ENCODE data around the gene LAYN.

Gene LAYN

DNA sequence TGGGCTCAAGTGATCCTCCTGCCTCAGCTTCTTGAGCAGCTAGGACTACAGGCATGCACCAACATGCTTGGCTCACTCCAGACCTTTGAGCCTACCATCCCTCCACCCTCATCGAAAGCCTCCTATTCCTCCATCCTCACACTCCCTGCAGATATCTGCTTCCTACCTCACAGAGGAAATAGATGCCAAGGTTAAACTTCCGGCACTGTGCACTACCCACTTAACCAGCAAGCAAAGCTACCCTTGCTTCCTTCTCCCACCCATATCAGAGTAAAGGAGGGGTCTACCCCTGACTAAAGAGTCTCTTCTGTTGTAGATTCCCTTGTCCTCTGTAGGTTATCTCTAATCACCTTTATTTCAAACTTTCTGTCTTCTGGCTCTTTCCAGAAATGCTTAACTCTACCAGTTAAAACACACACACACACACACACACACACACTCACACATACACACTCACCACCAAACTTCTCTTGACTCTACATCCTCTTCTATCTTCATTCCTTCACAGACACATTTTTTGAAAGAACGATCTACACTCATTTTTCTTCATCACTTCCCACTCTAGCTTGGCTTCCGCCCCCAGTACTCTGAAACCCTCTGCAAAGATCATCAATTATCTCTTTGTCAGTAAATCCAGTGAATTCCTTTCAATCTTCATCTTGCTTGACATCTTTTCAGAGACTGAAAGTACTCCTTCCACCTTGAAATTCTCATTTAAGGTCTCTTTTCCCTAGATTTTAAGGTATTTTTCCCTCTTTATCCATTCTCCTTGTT lies 50.9 kb downstream of the LAYN start:
- DNase-seq (ENCODE audit: low spot score) = no peak

DNA sequence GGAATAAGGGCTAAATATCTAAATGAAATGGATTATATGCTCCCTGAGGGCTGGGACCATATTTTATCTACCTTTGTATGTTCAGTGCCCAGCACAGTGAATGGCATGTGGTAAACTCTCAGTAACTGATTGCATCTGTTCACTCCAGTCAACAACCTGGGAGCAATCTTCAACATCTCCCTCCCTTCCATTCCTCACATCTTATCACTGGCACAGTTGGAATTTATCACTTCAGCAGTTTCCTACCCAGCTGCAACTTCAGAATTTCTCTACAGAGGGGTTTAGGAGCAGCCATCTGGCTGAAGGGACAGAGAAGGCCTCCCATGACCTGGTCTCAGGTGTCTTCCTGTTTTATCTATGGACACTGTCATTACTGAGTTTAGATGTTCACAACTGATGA lies 52.0 kb downstream of the LAYN start:
- DNase-seq (ENCODE audit: low spot score) = no peak

DNA sequence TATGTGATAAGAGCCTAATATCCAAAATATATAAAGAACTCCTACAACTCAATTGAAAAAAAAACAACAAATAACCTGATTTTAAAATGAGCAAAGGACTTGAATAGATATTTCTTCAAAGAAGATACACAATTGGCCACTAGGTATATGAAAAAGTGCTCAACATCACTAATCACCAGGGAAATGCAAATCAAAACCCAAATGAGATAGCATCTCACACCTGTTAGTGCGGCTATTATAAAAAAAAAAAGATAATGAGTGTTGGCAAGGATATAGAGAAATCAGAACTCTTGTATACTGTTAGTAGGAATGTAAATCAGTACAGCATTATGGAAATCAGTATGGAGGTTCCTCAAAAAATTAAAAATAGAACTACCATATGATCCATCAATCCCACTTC lies 55.8 kb downstream of the LAYN start:
- DNase-seq (ENCODE audit: low spot score) = no peak

DNA sequence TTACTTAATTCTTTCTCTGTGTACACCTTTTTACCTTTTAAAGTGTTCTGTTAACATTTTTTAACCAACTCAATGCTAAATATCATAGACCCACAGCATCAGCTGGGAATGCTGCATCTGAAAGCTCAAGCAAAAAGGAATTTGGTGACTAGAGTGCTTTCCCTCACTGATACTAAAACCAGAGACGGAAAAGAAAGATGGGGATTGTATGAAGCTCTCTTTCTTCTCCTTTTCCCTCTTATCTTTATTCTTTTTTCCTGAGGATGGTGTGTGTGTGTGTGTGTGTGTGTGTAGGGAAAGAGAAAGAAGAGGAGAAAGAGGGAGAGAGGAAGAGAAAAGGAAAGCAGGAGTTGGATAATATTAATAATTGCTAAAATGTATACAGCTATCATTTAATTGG lies 57.6 kb downstream of the LAYN start:
- DNase-seq (ENCODE audit: low spot score) = no peak

DNA sequence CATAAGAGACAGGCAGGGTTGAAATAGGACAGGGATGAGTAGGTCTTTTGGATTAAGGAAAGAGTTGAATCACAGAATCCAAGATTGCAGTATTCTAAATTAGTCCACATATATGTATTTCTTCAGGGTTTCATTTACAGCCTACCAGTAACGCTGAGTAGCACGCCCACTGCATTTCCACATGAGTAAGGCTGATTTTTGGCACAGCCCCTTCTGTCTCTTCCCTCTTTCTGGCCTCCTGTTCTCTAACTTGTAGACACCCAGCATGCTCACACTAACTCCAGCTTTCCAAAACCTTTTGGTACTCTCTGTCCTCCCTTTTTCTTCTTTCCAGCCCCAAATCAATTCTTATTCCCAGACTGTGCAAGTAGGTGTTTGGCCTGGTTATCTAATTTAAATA lies 58.0 kb downstream of the LAYN start:
- DNase-seq (ENCODE audit: low spot score) = no peak

DNA sequence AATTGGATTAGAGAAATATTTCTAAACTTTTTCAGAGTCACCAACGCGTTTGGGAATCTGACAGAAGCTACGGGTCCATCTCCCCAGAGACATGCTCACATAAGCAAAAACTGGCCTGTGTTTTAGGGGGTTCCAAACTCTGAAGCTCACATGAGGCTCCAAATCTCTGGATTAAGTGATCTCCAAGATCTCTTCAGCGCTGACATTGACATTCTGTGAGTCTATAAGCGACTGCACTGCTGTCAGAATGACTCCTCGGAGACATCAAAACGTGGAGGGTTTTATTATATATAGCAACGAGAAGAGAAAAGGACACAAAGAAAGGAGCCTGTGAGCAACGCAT lies 61.1 kb downstream of the LAYN start:
- DNase-seq (ENCODE audit: low spot score) = no peak

DNA sequence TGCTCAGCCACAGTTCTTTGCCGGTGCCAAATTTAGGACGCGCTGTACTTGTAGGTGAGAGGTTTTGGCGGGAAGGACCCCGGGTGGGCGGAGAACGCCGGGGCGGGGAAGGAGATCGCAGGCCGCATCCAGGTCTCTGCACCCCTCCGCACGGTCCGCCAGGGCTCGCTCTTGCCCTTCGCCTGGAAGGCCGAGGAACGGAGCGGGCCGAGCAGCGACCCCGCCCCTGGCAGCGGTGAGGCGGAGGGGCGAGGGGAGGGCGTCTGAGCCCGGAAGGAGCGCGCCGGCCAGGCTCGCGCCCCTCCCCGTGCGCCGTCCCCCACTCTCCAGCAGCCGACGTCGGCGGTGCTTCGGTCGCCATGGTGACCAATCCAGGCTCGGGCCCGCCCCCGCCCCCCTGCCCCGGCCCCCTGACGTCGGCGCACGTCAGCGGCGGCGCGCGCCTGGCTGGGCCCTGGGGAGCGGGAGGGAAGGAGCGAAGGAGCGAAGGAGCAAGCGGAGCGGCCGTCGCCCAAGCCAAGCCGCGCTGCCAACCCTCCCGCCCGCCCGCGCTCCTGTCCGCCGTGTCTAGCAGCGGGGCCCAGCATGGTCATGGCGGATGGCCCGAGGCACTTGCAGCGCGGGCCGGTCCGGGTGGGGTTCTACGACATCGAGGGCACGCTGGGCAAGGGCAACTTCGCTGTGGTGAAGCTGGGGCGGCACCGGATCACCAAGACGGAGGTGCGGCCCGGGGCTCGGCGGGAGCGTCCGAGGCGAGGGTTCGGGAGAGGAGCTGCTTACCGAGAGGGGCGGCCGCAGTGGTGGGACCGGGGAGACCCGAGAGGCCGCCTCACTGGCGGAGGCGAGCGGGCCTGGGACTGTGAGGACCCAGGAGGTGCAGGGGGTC lies 61.7 kb downstream of the LAYN start, which contains the start of gene SIK2:
SIK2 (plus strand) TSS at position 471 of the 886 bp plus-strand sequence; CDS start at position 586, 115 bp downstream.
- DNase-seq (ENCODE audit: low spot score) = peak; percentile 91

DNA sequence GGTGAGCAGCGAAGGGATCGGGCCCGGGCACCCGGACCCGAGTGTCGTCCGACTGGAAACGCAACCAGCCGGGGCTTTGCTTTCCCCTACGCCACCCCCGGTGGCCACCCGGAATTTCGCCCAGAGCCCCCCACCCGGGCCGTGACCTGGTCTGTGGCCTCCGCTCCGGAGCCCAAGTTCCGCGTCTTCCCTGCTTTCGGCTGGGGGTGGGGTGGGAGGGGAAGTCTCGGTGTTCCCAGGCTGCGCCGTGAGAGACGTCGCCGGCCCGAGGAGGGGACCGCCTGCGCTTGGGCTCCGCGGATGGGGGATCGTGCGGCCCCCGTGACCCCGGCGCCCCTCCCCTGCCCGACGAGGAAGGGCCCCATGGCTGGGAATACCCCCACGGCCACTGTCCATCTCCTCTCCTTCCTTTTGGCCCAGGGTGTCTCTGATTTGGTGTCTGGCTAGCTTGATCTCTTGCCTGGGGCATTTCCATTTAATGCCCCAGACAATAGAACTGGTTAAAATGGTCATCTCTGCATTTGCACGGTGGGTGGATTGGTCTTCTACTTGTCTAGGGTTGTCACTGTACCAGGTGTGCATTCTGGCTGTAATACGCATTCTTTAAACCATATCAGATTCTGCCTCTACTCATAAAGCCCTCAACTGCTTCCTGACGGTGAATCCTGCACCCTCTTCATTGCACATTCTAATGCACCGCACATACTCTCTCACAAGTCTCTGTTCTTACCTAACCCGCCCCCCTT lies 62.5 kb downstream of the LAYN start:
- DNase-seq (ENCODE audit: low spot score) = no peak

DNA sequence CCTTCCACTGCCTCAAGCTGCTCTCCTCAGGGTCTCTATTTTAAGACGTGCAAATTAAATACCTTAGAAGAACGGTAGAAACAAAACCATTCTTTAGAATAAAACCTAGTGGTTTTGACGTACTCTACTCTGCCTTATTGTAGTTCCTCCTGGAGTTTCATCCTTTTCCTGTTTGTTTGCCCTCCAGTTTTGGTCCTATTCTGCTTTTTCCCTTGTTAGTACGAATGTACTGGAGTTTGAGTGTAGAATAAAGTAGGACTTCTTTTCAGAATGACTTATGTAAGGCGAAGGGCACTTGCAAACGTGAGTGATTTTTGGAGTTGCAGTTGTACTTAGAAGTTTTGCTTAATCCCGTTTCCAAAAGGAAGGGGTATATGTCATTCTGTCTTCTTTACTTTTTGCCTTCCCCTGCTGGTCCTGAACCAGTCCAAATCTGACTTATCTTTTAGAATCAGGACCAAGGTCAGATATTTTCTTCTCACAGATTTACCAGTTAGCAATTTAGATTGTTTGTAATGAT lies 63.2 kb downstream of the LAYN start:
- DNase-seq (ENCODE audit: low spot score) = no peak

DNA sequence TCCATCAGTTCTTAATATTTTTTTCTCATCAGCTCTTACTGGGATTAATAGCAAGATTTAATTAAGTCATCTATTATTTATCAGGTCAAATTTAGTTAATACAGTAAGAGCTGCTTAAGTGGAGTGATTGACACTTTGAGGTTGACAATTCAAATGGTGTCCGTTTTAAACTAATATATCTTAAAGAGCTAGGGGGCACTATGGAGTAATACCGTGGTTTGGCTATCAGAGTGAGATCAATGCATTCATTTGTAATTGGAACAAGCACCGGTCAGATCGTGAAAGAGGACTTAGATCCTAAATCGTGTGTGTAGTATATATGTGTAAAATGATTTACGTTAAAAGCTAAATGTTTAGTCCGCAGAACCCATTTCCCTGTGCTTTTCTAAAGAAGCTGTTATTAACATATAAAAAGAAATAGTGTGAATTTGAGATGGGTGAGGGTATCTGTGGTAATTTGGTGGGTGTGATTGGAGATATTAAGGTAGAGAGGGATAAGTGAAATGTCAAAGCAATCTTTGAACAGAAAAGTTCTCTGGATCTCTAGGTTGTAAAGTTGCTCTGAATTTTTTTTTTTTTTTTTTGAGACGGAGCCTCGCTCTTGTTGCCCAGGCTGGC lies 64.0 kb downstream of the LAYN start:
- DNase-seq (ENCODE audit: low spot score) = peak; percentile 32

DNA sequence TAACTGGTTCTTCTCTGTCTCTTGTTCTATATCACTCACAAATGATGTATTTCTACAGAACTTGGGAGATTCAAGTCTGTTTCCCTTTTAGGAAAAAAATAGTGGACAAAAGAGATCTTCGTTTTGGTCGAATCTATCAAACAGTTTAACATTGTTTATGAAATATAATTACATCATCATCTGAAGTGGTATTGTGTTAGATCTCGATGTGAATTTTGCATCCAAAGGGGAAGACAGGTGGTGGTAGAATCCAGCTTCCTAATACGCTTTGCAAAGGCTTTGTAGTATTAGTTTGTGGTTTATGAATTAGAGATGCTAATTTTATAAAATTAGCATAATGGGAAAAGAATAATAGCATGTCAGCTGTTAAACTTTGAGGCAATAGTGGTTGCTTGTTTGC lies 65.2 kb downstream of the LAYN start:
- DNase-seq (ENCODE audit: low spot score) = no peak

DNA sequence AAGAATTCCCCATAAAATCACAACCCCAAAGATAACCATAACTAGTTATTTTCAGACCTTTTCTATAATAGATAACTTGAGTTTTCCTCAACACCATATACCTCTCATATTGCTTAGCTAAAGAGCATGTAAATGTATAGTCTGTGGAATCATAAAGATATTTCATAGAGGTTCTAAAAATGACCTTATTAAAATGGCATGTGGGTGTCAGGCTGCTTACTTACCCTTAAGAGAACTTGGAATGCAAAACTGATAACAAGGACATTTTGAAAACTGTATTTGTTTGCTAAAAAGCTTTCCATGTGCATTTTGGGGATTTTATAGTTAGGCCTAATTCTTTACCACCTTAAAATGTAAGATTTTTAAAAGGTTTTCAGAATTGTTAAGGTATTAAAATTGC lies 66.5 kb downstream of the LAYN start:
- DNase-seq (ENCODE audit: low spot score) = no peak

DNA sequence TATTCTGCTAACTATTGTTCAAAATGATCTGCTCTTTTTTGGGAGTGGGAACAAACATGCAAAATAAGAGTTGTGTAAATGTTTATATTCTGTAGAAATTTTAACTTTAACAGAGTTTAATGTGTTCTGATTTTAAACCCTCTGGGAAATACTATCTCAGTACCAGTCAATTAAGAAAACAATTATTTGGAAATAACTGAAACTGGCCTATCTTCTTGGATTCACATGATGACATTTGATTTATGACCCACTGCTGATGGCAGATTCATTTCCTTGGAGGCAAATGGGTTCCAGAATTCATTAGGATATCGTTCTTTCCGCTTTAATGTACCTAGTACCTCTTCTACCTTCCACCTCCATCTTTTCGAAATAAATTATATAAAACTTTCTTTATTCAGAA lies 67.2 kb downstream of the LAYN start:
- no peak for DNase-seq (ENCODE audit: low spot score)

Small RNA genes lying within 50 kb of the gene (small RNA-seq; reads per million reads assigned to genes)
- gene MIR34B (0 to 0.35 reads per million in 2 experiments), gene MIR34C (0.39 to 4.6 reads per million in 2 experiments)
